RKO (cell line): ENCODE measurements around the gene MAP7D2.
"Not testable (repeated sequence)": the region's sequence is repeated elsewhere in the genome, so short reads cannot be mapped to it uniquely, and the experiment has no call there.

ENCODE experiments used
- DNase-seq: peaks from one replicate; pipeline ENCODE4 v3.0.0-alpha.2; 2016; ENCODE audit warnings: low spot score

Gene MAP7D2

DNA sequence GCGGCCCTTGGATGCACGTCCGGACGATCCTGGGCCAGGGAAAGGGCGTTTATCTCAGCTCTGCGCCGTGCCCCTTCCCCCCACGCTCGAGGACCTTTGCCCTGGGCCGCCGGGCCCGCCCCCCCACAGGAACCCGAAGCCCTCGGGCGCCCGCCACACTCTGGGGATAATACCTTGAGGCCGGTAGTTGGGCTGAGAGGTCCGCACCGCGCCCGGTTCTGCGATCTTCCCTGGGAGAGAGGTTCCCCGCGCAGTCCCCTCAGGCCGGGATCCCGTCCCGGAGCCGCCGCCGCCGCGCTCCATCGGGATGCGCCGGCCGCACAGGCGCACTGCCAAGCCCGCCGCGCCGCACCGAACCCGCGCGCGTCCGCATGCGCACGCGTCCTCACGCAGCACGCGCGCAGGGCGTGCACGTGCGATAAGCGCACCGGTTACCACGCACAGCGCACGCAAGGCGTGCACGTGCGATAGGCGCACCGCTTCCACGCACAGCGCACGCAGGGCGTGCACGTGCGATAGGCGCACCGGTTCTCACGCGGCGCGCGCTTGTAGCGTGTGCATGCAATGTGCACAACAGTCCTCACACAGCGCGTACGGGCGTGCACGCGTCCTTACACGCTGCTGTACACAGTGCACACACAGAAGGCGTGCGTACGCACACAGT lies at the start of gene MAP7D2:
TSS of gene MAP7D2 (minus strand) at position 331 of the 664 bp plus-strand sequence. CDS start at position 303, 28 bp downstream.
- DNase-seq, result no peak

DNA sequence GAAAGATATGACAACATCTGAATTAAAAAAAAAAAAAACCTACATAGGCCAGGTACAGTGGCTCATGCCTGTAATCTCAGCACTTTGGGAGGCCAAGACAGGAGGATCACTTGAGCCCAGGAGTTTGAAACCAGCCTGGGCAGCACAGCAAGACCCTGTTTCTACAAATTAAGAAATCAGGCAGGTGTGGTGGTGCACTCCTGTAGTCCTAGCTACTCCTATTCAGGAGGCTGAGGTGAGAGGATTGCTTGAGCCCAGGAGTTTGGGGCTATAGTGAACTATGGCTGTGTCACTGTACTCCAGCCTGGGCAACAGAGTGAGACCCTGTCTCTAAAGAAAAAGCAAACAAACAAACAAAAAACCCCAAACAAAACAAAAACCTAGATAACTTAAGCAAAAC lies 45.8 kb upstream of the MAP7D2 start:
- not testable (repeated sequence) for DNase-seq

DNA sequence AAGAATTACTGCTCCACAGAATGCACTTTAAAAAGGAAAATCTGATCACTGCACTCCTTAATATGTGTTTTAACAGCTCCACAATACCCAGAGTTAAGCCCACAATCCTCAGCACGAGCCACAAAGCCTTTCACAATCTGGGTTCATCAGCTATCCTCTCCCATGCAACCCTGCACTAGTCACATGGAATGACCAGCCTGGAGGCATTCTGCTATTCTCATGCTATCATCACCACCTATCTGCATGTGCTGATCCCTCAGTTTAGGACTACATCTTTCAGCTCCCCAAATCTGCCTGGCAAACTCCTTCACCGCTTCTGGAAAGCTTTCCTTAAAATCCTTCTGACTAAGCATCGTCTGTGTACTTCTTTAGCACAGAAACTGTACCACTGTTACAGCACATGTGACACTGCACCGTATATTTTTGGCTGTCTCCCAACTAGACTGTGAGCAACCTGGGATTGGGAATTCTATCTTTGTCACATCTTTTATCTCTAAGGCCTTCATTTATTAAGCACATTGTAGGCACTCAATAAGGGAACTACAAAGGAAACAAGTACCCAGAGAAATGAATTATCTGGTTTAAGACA lies 43.2 kb upstream of the MAP7D2 start:
- DNase-seq, result no peak

DNA sequence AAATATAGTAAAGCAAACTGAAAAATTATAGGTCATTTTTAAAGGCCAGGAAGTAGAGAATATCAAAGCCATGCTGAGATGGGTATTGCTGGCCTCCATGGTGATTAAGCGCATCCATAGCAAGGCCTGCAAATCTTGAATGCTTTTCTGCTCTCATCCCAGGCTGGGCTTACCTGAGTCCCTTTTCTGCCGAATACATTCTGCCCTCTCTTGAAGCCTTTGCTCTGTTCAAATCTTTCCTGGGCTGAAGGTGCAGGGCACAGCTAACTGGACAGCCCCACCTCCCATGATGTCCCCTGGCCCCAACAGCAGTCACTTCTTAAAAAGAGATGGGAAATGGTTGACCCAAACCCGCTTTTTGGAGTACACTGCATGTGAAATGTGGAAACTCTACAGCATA lies 35.0 kb upstream of the MAP7D2 start:
- no peak for DNase-seq

DNA sequence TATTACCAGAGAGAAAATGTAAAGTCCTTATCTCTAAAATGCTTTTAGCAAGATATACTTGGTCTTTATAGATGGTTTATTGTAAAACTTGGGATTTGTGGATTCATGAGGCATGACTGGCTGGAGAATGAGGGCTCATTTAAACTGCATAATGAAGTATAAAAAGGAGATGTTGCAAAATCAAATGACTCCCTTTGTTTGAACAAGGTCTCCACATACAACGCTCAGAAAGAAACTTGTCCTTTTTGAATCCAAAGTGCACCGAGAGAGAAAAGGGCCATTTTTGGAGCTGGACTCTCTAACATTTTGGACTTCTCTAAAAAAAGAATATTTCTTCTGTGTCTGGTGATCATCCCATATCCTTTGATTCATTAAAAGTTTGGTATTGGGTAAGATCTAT lies 32.6 kb upstream of the MAP7D2 start:
- no peak for DNase-seq

DNA sequence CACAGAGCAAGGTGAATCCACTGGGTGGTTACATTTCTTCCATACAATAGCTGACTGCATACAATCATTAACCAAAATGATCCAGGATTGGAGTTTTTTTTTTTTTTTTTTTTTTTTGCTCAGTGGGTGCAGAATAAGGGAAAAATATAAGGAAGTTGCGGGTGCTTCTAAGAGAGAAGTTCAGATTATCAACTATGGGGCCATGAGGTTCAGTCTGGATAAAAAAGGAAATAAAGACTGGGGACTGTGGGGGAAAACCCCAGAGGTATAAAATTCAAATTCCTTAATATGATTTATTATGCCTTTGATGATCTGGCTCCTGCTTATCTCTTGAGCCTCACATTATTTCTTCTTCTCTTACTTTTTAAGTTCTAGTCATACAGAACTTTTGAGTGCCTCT lies 30.9 kb upstream of the MAP7D2 start:
- no peak for DNase-seq

DNA sequence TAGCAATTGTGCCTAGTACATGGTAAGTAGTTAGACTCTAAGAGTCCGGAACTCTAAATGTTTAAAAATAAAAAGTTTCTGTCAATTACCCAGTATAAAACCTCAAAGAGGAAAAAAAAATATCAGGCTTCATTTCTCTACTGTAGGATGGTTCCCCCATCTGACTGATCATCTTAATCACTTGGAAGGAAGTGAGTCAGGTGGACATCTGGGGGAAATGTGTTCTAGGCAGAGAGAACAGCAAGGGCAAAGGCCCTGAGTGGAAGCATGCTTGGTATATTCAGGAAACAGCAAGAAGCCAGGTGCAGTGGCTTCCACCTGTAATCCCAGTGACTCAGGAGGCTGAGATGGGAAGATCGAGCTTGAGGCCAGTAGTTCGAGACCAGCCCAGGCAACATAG lies 27.8 kb upstream of the MAP7D2 start:
- DNase-seq, result peak; percentile 88

DNA sequence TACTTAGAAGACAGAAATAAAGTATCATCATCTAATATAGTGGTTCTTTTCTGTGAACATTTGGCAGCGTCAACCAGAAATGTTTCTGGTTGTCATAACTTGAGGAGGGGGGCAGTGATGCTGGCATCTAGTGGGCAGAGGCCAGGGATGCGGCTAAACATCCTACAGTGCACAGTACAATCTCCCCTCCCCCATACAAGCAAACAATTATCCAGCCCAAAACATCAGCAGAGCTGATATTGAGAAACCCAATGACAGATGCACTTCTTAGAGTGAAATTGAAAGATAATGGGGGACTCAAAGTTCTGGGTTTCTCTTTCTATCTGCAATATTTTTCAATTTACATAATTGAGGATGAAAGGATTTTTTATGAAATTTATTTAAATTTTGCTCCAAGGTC lies 26.9 kb upstream of the MAP7D2 start:
- DNase-seq, result peak; percentile 57

DNA sequence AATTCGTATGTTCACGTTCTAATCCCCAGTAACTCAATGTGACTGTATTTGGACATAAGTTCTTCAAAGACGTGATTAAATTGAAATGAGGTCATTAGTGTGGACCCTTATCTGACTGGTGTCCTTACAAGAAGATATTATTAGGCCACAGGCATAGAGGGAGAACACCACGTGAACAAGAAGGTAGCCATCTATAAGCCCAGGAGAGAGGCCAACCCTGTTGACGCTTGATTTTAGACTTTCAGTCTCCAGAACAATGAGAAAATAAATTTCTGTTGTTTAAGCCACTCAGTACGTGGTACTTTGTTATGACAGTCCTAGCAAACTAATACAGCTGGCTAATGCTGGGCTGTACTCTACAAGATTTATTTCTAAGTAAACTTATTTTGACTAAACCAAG lies 26.4 kb upstream of the MAP7D2 start:
- no peak for DNase-seq

DNA sequence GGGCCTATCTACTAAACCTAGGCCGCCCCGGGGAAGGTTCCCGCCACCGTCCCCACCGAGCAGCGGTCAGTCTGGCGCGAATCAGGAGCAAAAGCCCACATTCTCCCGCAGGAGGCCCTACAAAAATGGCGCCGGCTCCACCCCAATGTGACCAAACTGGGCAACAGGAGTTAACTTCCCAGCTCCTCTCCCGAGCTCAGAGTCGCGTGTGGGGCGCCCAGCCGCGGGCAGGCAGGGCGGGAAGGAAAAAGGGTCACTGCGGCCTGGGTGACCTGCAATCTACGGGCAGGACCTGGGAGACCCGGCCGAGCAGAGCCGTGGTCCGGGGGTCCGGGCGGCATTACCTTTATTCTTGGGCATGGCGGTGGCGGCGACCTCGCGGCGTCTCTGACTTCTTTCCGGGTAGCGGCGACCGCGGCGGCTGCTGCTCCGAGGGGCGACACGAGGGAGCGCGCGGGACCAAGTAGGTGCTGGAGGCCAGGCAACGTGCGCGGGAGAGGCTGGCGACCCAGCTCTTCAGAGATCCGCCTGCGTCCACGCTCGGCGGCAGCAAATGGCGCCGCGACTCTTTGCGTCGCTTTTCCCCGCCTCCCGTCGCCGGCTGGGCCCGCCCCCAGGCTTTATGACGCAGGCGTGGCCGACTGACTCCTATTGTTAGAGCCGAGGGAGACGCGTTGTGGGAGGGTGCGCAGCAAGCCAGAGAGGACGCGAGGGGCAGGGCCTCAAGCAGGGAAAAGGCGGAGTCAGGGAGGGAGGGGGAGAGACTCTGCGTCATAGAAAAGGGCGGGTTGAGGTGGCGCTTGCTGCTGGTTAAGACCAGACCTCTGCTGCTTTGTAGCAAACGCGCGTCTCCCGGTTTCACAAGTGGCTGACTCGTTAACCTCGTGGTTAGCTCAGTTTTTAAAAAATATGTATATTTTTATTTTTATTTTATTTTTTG lies 24.8 kb upstream of the MAP7D2 start, which contains the start of gene EIF1AX:
TSS of gene EIF1AX (minus strand) at position 558 of the 940 bp plus-strand sequence. CDS start at position 360, 198 bp downstream.
- DNase-seq, result peak; percentile 98

DNA sequence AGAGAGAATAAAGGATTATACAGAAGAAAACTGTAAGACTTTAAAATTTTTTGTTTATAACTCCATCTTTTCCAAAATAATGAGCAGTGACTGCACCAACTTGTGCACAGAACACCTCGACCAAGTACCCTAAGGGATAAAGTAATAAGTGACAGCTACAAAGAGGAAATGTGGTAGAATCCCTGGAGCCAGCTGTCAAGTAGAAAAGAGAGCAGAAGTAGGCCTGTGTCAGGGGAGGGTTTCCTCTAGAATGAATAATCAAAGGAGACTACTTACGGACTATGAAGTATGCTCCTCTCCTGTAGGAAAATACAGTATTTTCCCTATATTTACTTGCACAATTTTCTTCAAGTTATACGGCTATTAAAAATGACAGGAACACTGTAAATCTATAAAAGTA lies 23.7 kb upstream of the MAP7D2 start:
- DNase-seq, result peak; percentile 48

DNA sequence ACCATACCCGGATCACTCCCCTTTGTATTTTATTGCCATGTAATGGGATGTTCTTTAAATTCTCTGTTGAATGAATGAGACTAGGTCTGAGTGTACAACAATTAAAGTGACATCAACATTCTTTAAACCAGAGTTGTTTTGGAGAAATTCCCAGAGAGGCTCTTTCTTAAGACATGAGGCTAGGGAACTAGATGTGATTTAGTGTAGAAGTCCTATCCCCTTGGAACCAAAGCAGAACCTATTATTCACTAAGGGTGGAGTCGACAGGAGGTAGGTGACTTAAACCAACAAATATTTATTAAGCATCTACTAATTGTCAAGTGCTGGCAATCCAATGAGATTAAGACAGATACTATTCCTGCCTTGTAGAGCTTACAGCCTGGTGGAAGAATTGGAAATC lies 23.3 kb upstream of the MAP7D2 start:
- DNase-seq, result peak; percentile 59

DNA sequence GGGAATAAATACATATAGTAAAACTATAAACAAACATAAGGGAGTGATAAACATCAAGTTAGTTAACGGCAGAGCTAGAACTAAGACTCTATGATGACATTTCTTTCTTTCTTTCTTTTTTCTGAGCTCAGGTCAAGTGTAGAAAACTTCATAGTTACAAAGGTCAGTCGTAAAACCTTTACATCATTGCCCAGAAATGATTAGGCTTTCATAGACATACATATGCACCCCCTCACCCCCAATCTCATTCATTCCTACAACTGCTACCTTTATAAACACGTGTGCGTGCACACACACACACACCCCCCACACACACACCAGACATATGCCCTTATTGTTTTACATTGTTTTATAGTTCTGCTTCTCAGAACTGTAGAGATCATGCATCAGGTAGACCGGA lies 19.2 kb upstream of the MAP7D2 start:
- DNase-seq, result no peak

DNA sequence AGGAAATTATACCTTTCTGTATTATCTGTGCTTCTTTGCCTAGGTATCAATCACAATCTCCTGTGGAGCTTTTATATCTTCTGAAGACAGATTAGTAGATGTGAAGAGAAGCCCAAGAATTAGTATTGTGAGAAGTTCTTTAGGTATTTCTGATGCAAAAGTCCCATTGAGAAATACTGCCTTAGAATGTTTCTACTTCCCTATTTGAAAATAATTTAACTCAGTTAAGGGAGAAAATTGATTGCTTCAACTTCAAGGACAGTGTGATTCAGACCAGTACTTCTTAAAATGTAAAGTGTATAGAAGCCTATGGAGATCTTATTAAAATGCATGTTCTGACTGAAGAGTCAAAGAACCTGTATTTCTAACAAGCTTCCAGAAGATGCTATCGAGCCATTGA lies 16.0 kb upstream of the MAP7D2 start:
- no peak for DNase-seq

DNA sequence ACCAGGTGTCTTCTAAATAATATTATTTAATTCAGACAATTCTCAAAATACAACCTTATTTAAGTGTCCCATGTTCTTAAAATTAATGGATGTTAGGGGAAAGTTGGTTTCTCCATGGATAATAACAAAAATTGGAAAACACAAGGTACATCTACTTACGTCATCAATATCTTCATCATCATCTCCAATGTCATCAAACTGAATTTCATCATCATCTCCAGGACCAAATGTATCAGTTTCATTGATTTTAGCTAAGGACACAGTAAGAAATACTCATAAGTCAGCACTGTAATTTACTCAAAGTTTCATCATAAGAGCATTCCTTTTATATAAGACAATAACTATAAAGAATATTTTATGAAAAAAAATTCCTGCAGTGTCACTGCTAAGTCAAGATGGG lies 13.7 kb upstream of the MAP7D2 start:
- no peak for DNase-seq

DNA sequence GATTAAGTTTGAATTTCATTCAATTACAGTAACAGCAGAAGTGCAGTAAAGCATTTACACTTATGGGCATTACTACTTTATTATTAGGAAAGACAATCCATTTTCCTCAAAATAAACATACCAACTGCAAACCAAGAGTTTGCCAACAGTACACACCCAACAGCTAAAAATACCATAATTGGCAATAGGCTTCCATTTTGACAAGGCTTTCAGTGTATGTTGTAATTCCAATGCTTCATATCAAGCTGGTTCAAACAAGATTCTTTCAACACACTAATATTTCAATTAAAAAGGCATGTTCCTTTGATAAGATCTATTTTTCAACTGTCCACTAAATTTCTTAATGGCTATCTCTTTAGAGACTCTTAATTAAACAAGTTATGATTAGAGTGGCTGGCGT lies 12.8 kb upstream of the MAP7D2 start:
- no peak for DNase-seq

DNA sequence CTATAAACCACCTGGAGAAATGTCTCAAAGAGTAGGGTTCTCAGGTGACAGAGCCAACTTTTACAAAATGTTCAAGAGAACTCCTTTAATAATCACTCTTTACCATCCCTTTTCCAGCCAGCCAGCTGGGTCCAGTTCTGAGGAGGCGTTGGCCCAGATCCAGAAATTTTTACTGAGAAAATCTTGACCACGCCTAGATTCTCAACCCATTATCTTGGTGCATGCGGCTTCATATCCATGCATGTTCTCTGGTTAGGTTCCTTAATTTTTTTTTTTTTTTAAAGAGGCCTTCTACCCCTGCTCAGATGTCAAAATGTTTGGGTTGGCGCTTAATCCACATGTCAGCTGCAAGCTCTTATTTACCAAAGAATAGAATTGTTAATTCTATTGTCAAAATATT lies 12.0 kb upstream of the MAP7D2 start:
- no peak for DNase-seq

DNA sequence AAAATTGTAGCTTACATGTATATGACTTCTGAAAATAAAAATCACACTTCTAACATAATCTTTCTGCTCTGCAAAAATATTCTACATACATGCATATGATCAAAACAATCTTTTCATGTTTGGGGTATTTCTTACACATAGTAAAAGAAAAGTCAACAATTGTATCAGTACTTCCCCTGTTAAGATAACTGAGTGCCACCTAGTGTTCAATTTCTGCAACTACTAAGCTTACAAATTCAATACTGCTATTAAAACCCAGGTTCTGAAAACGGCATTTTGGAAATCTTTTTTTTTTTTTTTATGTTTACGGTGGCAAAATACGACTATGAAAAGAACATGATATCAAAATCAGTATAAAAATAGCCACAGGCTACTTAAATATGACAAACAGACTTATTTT lies 10.7 kb upstream of the MAP7D2 start:
- DNase-seq, result not testable (repeated sequence)

DNA sequence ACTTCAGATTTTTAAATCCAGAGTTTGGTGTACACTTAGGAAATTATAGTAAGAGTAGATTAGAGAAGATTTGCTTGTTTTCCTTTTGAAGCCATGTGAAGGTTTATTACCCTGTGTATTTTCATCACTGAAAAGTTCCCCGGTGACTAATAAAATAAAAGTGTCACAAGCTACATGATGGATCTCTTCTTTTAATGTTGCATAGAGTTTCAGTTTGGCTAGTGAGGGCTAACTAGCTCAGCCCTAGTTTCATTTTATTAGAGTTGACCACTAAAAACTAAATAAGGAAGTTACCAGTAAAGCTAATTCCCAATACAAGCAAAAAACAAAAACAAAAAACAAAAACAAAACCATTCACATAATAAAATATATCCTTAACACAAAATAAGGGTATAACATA lies 10.1 kb upstream of the MAP7D2 start:
- DNase-seq, result not testable (repeated sequence)

DNA sequence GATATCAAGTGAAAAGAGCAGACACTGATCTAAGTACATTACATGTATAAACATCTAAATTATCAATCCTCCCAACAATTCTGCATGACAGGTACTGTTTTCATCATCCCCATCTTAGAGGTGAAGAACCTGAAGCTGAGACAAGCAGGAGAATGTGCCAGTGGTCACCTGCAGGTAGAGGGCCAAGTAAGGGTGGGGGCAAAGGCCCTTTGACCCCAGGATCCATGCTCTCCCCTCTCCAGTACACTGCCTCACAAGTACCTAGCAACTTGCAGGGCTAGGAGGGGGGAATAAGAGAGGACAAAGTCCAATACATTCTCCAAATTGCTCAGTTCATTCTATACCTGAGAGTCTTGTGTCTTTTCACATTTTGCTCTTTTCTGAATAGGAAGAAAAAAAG lies 8.3 kb upstream of the MAP7D2 start:
- DNase-seq, result no peak

DNA sequence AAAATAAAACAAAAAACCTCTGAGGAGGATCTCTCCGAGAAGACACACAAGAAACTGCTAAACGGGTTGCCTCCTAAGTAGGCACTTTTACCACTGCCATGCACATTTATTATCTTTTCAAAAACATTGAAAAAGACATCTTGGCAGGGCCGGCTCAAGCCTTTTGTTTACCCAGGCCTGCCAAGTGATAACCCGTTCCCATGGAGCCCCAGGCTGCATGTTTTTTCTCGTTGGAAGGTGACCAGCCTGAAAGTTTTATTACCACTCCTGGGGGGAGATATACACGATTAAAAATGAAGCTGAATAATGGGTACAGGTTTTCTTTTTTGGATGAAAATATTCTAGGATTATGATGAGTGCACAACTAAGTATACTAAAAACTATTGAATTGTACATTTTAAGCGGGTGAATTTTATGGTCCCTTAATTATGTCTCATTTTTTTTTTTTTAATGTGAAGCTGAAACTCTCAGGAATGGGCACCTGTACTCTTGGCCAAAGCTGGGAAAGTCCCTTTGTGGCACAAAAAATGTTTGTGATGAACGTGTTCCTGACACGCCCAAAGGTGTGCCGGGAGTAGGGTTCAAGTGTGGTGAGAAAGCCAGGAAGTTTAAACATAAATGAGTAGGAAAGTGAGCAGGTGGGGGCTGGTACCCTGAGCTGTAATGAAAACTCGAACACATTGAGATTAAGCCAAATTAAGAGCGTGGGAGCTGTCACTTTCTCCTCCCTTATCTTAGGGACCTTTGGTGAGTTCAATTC lies 1.5 kb upstream of the MAP7D2 start:
- no peak for DNase-seq

DNA sequence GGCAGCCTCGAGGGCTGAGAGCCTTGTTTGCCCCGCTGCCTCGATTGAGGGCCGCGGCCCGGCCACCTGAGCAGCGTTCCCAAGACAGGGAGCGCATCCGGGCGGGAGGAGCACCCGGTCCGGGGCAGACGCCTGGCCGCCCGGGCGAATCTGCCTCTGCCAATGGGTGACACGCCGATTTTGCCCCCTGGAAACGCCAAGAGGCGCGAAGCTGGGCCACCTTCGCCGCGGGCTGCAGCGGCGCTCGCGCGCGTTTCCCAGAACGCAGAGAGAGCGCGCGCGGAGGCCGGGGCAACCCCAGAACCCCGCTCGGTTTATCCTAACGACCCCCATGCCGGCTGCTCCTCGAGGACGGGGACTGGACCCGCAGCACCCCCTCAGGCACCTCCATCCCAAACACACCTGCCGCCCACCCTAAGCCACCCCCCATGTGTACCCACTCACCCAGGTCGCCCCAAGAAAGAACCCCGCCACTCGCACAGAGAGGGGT lies 575 bp downstream of the MAP7D2 start:
- no peak for DNase-seq
